HCT116 (cell line): ENCODE data around the gene UGT2B17.

Source experiments
- CTCF ChIP-seq, 3 experiments: fragments of 200-600 bp in 1 of 3; sonication (generic) in 1 of 3; IDR thresholded peaks in 2 of 3; conservative IDR thresholded peaks in 1 of 3; 2 replicates each; pipeline ENCODE4 v1.5.1; 2012 to 2017; ENCODE audit warnings: low read depth in 2 of 3, low read length in 2 of 3, antibody characterized with exemption in 1 of 3, borderline replicate concordance in 1 of 3, control low read depth in 1 of 3, mild to moderate bottlenecking in 1 of 3, mixed read lengths in 1 of 3, mixed run types in 1 of 3, moderate library complexity in 1 of 3; ENCODE audit not compliant: insufficient read depth in 1 of 3
- POLR2A ChIP-seq: IDR thresholded peaks from 2 replicates; pipeline ENCODE4 v1.7.0; 2011; ENCODE audit warnings: borderline replicate concordance; ENCODE audit not compliant: insufficient read depth, insufficient read length; ENCODE audit errors: extremely low read depth
- POLR2AphosphoS5 ChIP-seq: IDR thresholded peaks from 2 replicates; pipeline ENCODE4 v1.6.1; 2011; ENCODE audit warnings: mild to moderate bottlenecking, low read depth, low read length, moderate library complexity
- ZNF274 ChIP-seq: fragments of 200-500 bp; sonication (Bioruptor generic); IDR thresholded peaks from 2 replicates; pipeline ENCODE4 v1.6.1; 2014; ENCODE audit warnings: mild to moderate bottlenecking, low read depth, low read length, inconsistent platforms

- TF ChIP-seq POLR2A (no peak), ZNF274 (no peak), POLR2AphosphoS5 (no peak), CTCF (IDR thresholded peaks at IDR 0.05 in 2 of 3, conservative IDR thresholded peaks at IDR 0.05 in 1 of 3; ENCODE audit: borderline replicate concordance in 1 of 3, insufficient read depth in 1 of 3, low read depth in 2 of 3, low read length in 2 of 3) (no peak)
Observed at GRCh38 chr4:68489338-68489737, 86.8 kb downstream of the UGT2B17 start.
